Trophoblast cell (in vitro differentiated cells and primary cell): ENCODE results near the gene TNFRSF14.

Experiments
- DNase-seq, 2 donors: peaks; one replicate each; pipeline ENCODE4 v3.0.0-alpha.2; 2016
- H2AFZ ChIP-seq: 2 replicates; pipeline ENCODE4 v1.6.1; 2013; ENCODE audit warnings: low read length, moderate library complexity, mild to moderate bottlenecking; ENCODE audit not compliant: insufficient read depth, poor library complexity
- H2AK5ac ChIP-seq: 2 replicates; pipeline ENCODE4 v1.6.1; 2013; ENCODE audit warnings: mild to moderate bottlenecking, low read length
- H2BK120ac ChIP-seq: 2 replicates; pipeline ENCODE4 v1.6.1; 2013; ENCODE audit warnings: low read length, mild to moderate bottlenecking, moderate library complexity; ENCODE audit not compliant: insufficient read depth, poor library complexity
- H2BK12ac ChIP-seq: 2 replicates; pipeline ENCODE4 v1.6.1; 2013; ENCODE audit warnings: mild to moderate bottlenecking, low read length, moderate library complexity
- H2BK5ac ChIP-seq: 2 replicates; pipeline ENCODE4 v1.6.1; 2013; ENCODE audit warnings: low read length, low read depth, moderate library complexity, mild to moderate bottlenecking; ENCODE audit not compliant: poor library complexity
- H3K14ac ChIP-seq: 2 replicates; pipeline ENCODE4 v1.6.1; 2013; ENCODE audit warnings: mild to moderate bottlenecking, low read length
- H3K18ac ChIP-seq: 2 replicates; pipeline ENCODE4 v1.6.1; 2013; ENCODE audit warnings: mild to moderate bottlenecking, low read length
- H3K23ac ChIP-seq: 2 replicates; pipeline ENCODE4 v1.6.1; 2013; ENCODE audit warnings: low read length
- H3K27ac ChIP-seq: 2 replicates; pipeline ENCODE4 v1.5.1; 2013; ENCODE audit warnings: low read depth, mild to moderate bottlenecking, inconsistent platforms, low read length, moderate library complexity
- H3K27me3 ChIP-seq: 2 replicates; pipeline ENCODE4 v1.6.1; 2013; ENCODE audit warnings: inconsistent platforms, mild to moderate bottlenecking, low read length, moderate library complexity; ENCODE audit not compliant: insufficient read depth
- H3K36me3 ChIP-seq, 2 experiments: 1 replicate in 1 of 2; 2 replicates in 1 of 2; pipeline ENCODE4 v1.6.1; 2013; ENCODE audit warnings: low read length in 2 of 2, mild to moderate bottlenecking in 2 of 2, moderate library complexity in 1 of 2; ENCODE audit not compliant: insufficient read depth in 2 of 2, control insufficient read depth in 1 of 2
- H3K4ac ChIP-seq: 2 replicates; pipeline ENCODE4 v1.6.1; 2013; ENCODE audit warnings: low read depth, mild to moderate bottlenecking, low read length, moderate library complexity
- H3K4me1 ChIP-seq, 2 experiments: 1 replicate in 1 of 2; 2 replicates in 1 of 2; pipeline ENCODE4 v1.6.1; 2013; ENCODE audit warnings: low read length in 2 of 2, mild to moderate bottlenecking in 2 of 2, moderate library complexity in 1 of 2; ENCODE audit not compliant: insufficient read depth in 2 of 2, control insufficient read depth in 1 of 2
- H3K4me2 ChIP-seq: 2 replicates; pipeline ENCODE4 v1.6.1; 2013; ENCODE audit warnings: inconsistent platforms, mild to moderate bottlenecking, low read length, moderate library complexity
- H3K4me3 ChIP-seq: 2 replicates; pipeline ENCODE4 v1.5.1; 2013; ENCODE audit warnings: mild to moderate bottlenecking, low read depth, low read length, inconsistent platforms
- H3K79me1 ChIP-seq: one replicate; pipeline ENCODE4 v1.6.1; 2013; ENCODE audit warnings: low read length
- H3K79me2 ChIP-seq: 2 replicates; pipeline ENCODE4 v1.6.1; 2013; ENCODE audit warnings: low read length, mild to moderate bottlenecking; ENCODE audit not compliant: control insufficient read depth, insufficient read depth, poor library complexity
- H3K9ac ChIP-seq: 2 replicates; pipeline ENCODE4 v1.6.1; 2013; ENCODE audit warnings: mild to moderate bottlenecking, low read length
- H3K9me3 ChIP-seq: 2 replicates; pipeline ENCODE4 v1.6.1; 2013; ENCODE audit warnings: low read depth, mild to moderate bottlenecking, control low read depth, inconsistent platforms, low read length; ENCODE audit not compliant: insufficient read depth
- H4K12ac ChIP-seq: 2 replicates; pipeline ENCODE4 v1.6.1; 2013; ENCODE audit warnings: low read depth, mild to moderate bottlenecking, low read length, moderate library complexity
- H4K8ac ChIP-seq: 2 replicates; pipeline ENCODE4 v1.6.1; 2013; ENCODE audit warnings: low read depth, mild to moderate bottlenecking, low read length, moderate library complexity
- H4K91ac ChIP-seq: one replicate; pipeline ENCODE4 v1.6.1; 2013; ENCODE audit warnings: low read depth, mild to moderate bottlenecking, low read length, moderate library complexity
- WGBS: extraction: QIAGEN DNeasy Blood & Tissue Kit; methylation state at CpG from one replicate; pipeline ENCODE4 v1.1.7; 2013; ENCODE audit warnings: missing lambda C conversion rate; ENCODE audit not compliant: insufficient read length, insufficient coverage; ENCODE audit errors: extremely low coverage; 5-methylcytosine and 5-hydroxymethylcytosine counted together

The TNFRSF14 gene

GRCh38 chr1:2535981-2536380 lies 20.2 kb upstream of the TNFRSF14 start:
- no peak for DNase-seq
- Histone ChIP-seq H3K4ac (no peak overlapping the region), H2AK5ac (no peak overlapping the region), H3K23ac (no peak overlapping the region), H3K18ac (no peak overlapping the region), H3K14ac (no peak overlapping the region), H2BK12ac (no peak overlapping the region), H2BK120ac (no peak overlapping the region), H3K4me2 (no peak overlapping the region), H3K4me3 (no peak overlapping the region), H3K79me1 (peaks cover 4% of the 10 kb centered on the region), H3K9ac (no peak overlapping the region), H3K79me2 (no peaks in the 10 kb centered on the region), H3K9me3 (peaks cover 2% of the 10 kb centered on the region), H3K4me1 (peaks cover 13% of the 10 kb centered on the region in 2 experiments), H2BK5ac (no peak overlapping the region), H2AFZ (no peak overlapping the region), H3K27me3 (peaks cover 13% of the 10 kb centered on the region), H4K8ac (no peak overlapping the region), H3K36me3 (no peaks in the 10 kb centered on the region), H4K91ac (no peak overlapping the region), H3K27ac (no peak overlapping the region), H4K12ac (no peak overlapping the region)
- no CpG with 5 or more reads among the region's 9 CpGs for WGBS

GRCh38 chr1:2537784-2538115 lies 18.4 kb upstream of the TNFRSF14 start:
- DNase-seq: no peak
- Histone ChIP-seq H3K27me3 (peaks cover 4% of the 10 kb centered on the region), H4K91ac (no peak overlapping the region), H2AFZ (no peak overlapping the region), H3K9ac (no peak overlapping the region), H2AK5ac (no peak overlapping the region), H3K9me3 (no peaks in the 10 kb centered on the region), H2BK120ac (no peak overlapping the region), H2BK12ac (no peak overlapping the region), H3K79me1 (peaks cover 4% of the 10 kb centered on the region), H3K14ac (no peak overlapping the region), H3K79me2 (no peaks in the 10 kb centered on the region), H3K4me1 (peaks cover 13% of the 10 kb centered on the region in 2 experiments), H3K18ac (no peak overlapping the region), H4K12ac (no peak overlapping the region), H3K4ac (no peak overlapping the region), H3K4me3 (no peak overlapping the region), H3K23ac (no peak overlapping the region), H3K27ac (no peak overlapping the region), H3K36me3 (no peaks in the 10 kb centered on the region), H2BK5ac (no peak overlapping the region), H3K4me2 (no peak overlapping the region), H4K8ac (no peak overlapping the region)
- WGBS: no CpG with 5 or more reads among the region's 9 CpGs

DNA sequence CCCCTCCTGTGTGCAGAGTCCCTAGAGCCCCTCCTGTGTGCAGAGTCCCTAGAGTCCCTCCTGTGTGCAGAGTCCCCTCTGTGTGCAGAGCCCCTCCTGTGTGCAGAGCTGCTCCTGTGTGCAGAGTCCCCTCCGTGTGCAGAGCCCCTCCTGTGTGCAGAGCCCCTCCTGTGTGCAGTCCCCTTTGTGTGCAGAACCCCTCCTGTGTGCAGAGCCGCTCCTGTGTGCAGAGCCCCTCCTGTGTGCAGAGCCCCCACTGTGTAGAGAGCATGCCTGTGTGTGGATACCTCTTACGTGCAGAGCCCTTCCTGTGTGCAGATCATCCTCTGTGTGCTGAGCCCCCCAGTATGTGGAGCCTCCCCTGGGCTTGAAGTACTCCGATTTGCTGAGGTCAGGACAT lies 17.8 kb upstream of the TNFRSF14 start:
- no CpG with 5 or more reads among the region's 4 CpGs for WGBS
- H3K27ac ChIP-seq: no peak overlapping the region

GRCh38 chr1:2538872-2539271 lies 17.3 kb upstream of the TNFRSF14 start:
- no peak overlapping the region for H3K18ac ChIP-seq
- DNase-seq: no peak
- H3K23ac ChIP-seq: no peak overlapping the region
- no CpG with 5 or more reads among the region's 8 CpGs for WGBS
- no peaks in the 10 kb centered on the region for H3K9me3 ChIP-seq
- no peak overlapping the region for H3K4me3 ChIP-seq
- no peak overlapping the region for H3K4me2 ChIP-seq
- H3K27ac ChIP-seq: no peak overlapping the region
- H4K12ac ChIP-seq: no peak overlapping the region
- H4K8ac ChIP-seq: no peak overlapping the region
- H3K79me2 ChIP-seq: no peaks in the 10 kb centered on the region
- no peak overlapping the region for H3K4ac ChIP-seq
- no peak overlapping the region for H2BK120ac ChIP-seq
- no peak overlapping the region for H3K14ac ChIP-seq
- peaks cover 2% of the 10 kb centered on the region for H3K79me1 ChIP-seq
- H3K36me3 ChIP-seq: no peaks in the 10 kb centered on the region
- no peak overlapping the region for H2AK5ac ChIP-seq
- no peak overlapping the region for H2BK5ac ChIP-seq
- no peak overlapping the region for H2BK12ac ChIP-seq
- no peak overlapping the region for H3K9ac ChIP-seq
- no peak overlapping the region for H2AFZ ChIP-seq
- H3K4me1 ChIP-seq: peaks cover 11 to 12% of the 10 kb centered on the region in 2 experiments
- H3K27me3 ChIP-seq: peaks cover 4% of the 10 kb centered on the region
- H4K91ac ChIP-seq: no peak overlapping the region

More for the DNA sequence above, 17.8 kb upstream of the TNFRSF14 start:
- Histone ChIP-seq H3K14ac (no peak overlapping the region), H3K79me2 (no peaks in the 10 kb centered on the region), H3K4me2 (no peak overlapping the region), H3K79me1 (peaks cover 4% of the 10 kb centered on the region), H2BK120ac (no peak overlapping the region), H3K4me3 (no peak overlapping the region), H3K23ac (no peak overlapping the region), H3K4me1 (peaks cover 11 to 12% of the 10 kb centered on the region in 2 experiments), H3K9ac (no peak overlapping the region), H3K9me3 (no peaks in the 10 kb centered on the region), H4K12ac (no peak overlapping the region), H3K4ac (no peak overlapping the region), H3K18ac (no peak overlapping the region), H3K27me3 (peaks cover 4% of the 10 kb centered on the region), H4K91ac (no peak overlapping the region), H2AFZ (no peak overlapping the region), H2BK5ac (no peak overlapping the region), H4K8ac (no peak overlapping the region), H3K36me3 (no peaks in the 10 kb centered on the region), H2AK5ac (no peak overlapping the region), H2BK12ac (no peak overlapping the region)
- DNase-seq: no peak
